HG03066 (cell line): Measurements from ENCODE around the gene MCOLN1.
"Not testable (repeated sequence)": the region's sequence is repeated elsewhere in the genome, so short reads cannot be mapped to it uniquely, and the experiment has no call there.

Source experiments
- ATAC-seq: cut with Tn5 transposase; IDR thresholded peaks from one replicate; pipeline ENCODE4 v1.9.1; 2021; ENCODE audit warnings: low read depth; ENCODE audit not compliant: unreplicated experiment

Gene MCOLN1

GRCh38 chr19:7522923-7523667 lies 671 bp downstream of the MCOLN1 start:
- no peak for ATAC-seq

- ATAC-seq, result no peak
These were observed 2.1 kb downstream of the MCOLN1 start for GRCh38 chr19:7524523-7524922.

DNA sequence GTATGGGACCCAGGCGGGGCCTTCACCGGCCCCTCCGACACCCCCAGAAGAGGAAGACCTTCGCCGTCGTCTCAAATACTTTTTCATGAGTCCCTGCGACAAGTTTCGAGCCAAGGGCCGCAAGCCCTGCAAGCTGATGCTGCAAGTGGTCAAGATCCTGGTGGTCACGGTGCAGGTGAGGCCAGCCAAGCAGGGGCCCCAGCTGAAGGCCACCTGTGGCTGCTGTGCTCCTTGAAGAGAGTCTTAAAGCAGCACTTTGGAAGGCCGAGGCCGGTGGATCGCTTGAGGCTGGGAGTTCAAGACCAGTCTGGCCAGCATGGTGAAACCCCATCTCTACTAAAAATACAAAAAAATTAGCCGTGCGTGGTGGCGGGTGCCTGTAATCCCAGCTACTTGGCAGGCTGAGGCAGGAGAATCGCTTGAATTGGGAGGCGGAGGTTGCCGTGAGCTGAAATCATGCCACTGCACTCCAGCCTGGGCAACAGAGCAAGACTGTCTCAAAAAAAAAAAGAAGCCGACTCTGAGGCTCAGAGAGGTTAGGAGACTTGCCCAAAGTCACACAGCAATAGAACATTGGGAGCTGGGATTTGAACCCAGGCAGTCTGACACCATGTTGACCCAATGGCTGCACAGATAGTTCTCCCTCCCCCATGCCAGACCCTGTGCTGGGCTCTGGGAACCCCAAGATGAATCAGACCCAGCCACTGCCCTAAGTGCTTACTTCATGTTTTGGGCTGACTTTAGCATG lies 2.7 kb downstream of the MCOLN1 start:
- ATAC-seq, result no peak

DNA sequence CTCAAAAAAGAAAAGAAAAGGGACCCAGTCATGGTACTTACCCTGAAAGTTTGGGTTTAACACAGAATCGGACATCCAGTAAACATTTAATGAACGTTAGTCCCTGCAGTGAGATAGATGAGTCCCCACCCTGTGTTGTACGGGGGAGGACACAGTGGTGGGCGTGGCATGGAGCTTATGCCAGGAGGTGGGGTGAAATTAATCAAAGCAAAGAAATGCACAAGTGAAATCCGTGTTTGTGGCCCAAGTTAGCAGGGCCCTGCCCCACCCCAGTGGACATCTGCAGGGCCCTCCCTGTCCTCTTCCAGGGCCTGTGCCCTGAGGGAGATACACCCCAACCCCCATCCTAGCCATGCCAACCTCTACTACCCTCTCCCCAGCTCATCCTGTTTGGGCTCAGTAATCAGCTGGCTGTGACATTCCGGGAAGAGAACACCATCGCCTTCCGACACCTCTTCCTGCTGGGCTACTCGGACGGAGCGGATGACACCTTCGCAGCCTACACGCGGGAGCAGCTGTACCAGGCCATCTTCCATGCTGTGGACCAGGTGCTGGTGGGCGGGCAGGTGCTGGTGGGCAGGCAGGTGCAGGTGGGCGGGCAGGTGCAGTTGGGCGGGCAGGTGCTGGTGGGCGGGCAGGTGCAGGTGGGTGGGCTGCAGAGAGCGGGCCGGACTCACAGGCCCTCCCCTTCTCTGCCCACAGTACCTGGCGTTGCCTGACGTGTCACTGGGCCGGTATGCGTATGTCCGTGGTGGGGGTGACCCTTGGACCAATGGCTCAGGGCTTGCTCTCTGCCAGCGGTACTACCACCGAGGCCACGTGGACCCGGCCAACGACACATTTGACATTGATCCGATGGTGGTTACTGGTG lies 3.9 kb downstream of the MCOLN1 start:
- ATAC-seq, result no peak

DNA sequence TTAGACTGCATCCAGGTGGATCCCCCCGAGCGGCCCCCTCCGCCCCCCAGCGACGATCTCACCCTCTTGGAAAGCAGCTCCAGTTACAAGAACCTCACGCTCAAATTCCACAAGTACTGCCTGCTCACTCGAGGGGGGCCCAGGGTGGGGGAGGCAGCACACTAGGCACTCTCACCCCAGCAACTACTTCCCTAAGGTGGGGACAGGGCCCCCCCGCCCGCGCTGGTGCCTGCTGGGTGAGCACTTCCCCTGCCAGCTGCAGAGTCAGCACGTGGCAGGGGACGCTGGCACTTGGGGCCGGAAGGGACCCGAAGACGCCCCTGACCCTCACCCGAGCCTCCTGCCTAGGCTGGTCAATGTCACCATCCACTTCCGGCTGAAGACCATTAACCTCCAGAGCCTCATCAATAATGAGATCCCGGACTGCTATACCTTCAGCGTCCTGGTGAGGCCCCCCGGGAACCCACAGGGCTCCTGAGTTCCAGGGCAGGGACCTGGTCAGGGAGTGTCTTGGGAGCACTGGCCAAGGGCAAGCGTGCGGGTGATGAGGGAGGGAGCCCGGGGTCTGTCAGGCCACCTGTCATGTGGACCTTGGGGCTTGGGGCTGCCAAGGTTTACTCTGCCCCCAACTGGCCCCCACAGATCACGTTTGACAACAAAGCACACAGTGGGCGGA lies 5.2 kb downstream of the MCOLN1 start:
- ATAC-seq, result no peak

GRCh38 chr19:7528192-7528519 lies 5.7 kb downstream of the MCOLN1 start:
- ATAC-seq, result no peak

DNA sequence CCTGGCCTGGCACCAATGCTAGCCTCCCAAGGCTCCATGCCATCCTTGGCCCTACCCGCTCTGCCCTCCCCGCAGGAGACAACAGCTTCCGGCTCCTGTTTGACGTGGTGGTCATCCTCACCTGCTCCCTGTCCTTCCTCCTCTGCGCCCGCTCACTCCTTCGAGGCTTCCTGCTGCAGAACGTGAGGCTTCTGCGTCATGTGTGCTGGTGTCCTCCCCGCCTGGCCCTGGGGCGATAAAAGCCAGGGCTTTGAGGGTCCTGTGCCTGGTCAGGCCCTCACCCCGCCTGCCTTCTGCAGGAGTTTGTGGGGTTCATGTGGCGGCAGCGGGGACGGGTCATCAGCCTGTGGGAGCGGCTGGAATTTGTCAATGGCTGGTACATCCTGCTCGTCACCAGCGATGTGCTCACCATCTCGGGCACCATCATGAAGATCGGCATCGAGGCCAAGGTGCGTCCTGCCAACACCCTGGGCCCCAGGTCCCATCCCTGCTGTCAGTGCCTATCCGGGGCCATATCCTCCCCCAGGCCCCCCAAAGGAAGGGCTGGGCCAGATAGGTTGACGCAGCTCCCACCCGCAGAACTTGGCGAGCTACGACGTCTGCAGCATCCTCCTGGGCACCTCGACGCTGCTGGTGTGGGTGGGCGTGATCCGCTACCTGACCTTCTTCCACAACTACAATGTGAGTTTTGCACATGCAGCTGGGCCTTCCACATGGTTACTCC lies 6.3 kb downstream of the MCOLN1 start:
- ATAC-seq, result no peak

DNA sequence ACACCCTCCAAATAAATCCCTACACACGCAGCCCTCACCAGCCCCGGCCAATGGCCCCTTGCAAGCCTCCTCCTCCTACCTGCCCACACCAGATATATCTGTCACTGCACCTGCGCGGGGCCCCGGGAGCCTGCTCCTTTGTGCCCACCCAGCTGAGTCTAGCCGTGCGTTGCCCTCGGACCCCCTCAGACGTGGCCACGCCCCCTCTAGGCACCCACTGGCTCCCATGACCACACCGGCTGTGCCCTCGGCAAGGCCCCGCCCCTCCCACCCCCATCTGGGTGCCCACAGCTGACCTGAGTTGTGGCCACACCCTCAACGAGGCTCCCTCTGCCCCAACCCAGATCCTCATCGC lies 6.8 kb downstream of the MCOLN1 start:
- ATAC-seq, result no peak

- ATAC-seq, result no peak
These were observed 7.4 kb downstream of the MCOLN1 start for GRCh38 chr19:7529610-7530490.

DNA sequence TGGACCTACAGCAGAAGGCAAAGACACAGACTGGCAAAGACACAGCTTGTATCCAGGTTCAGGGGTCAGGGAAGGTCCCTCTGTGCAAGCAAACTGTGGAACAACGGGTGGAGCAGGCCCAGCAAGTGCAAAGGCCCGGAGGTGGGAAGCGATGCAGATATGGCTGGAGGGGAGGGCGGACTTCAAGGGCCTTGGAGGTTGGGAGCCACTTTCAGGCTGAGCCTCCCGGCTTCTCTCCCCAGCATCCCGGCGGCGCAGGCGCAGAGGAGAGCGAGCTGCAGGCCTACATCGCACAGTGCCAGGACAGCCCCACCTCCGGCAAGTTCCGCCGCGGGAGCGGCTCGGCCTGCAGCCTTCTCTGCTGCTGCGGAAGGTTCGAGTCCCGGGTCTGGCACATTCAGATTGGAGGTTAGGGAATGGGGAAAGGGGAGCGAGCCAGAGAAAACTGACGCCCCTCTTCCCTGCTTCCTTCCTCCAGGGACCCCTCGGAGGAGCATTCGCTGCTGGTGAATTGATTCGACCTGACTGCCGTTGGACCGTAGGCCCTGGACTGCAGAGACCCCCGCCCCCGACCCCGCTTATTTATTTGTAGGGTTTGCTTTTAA lies 11.0 kb downstream of the MCOLN1 start:
- no peak for ATAC-seq

DNA sequence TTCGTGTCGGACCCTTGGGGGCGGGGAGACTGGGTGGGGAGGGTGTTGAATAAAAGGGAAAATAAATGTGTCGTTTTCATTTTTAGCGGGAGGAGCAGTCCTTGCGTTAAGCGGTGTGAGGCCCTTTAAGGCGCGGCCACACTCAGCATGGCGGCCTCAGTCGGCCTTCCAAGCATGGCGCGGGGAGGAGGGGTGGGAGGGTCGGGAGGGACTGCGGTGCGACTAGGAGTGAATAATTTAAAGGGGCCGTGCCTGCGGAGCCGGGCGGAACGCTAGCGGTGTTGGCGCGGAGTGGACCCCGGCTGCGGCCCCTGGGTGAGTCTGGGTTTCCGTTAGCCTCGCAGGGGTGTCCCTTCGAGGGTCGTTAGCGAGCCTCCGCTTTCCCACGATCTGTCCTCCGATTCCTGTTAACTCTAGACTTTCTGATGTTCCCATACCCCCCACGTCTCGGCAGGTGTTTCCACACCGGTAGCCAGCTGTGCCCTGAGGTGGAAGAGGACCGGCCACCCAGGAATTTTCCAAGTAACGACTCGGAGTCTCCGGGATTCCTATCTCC lies 11.6 kb downstream of the MCOLN1 start:
- ATAC-seq, result no peak

DNA sequence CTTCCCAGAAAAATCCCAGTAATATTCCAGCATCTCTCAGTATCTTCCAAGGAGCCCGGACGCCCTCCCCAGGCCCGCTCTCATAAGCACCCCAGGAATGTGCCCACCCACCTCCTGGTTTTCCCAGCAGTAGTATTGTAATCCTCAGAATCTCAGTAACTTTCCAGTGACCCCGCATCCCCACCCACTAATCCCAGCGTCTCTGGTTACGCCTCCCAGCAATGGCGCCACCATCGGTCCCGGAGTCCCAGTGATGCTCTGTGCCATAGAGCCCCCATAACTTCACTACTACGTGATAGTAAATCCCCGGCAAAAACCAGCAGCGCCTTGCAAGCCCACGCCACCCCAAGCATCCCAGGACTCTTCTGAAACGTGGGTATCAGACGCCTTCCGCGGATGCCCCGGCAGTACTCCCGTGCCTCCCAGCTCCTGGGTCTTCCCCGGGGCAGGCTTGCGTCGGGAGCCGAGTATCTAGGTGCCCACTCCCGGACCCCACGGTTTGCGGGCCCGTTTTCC lies 12.2 kb downstream of the MCOLN1 start:
- ATAC-seq, result no peak

- ATAC-seq, result peak; percentile 64
These were observed 12.9 kb downstream of the MCOLN1 start, which contains the start of gene PNPLA6 for GRCh38 chr19:7535047-7535997. TSS of gene PNPLA6 (plus strand) at chr19:7535717. CDS start at chr19:7535789, 72 bp downstream.

- no peak for ATAC-seq
These were observed 13.7 kb downstream of the MCOLN1 start for GRCh38 chr19:7535998-7536695.

DNA sequence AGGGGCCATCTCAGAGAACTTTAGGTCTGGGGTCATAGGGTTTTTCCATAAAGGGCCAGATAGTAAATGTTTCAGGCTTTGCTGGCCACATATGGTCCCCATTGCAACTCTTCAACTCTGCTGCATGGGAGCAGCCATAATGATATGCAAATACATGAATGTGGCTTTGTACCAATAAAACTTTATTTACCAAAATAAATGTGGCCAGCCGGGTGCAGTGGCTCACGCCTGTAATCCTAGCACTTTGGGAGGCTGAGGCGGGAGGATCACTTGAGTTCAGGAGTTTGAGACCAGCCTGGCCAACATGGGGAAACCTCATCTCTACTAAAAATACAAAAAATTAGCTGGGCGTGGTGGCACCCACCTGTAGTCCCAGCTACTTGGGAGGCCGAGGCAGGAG lies 16.6 kb downstream of the MCOLN1 start:
- ATAC-seq, result not testable (repeated sequence)

GRCh38 chr19:7539827-7540425 lies 17.5 kb downstream of the MCOLN1 start:
- no peak for ATAC-seq
